GM10266 (cell line): ENCODE measurements around the gene SORBS2.

Experiments used
- DNase-seq: peaks from one replicate; pipeline ENCODE4 v3.0.0; 2012; ENCODE audit errors: extremely low spot score
- TF ChIP-seq, protein P1 (sequence below): IDR thresholded peaks from 2 replicates; pipeline ENCODE4 v1.5.1; 2012; ENCODE audit warnings: mild to moderate bottlenecking, low read depth; ENCODE audit not compliant: control insufficient read depth, insufficient read depth; ENCODE audit errors: missing control alignments

Gene SORBS2

DNA sequence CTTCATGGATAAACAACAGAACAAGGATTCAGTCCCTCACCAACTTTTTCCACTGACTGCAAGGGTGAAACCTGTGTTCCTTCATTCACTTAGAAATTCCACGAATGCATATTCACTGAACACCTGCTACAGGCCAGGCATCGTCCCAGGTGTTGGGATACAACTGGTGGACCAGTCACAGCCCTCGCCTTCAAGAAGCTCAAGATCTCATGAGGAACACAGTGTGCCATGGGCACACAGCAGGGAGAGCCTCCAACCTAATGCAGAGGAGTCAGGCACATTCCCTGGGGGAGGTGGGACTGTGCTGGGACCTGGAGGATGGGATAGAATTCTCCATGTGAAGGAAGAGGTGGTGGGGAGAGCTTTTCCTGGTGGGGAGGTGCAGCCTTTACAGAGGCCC is 169.1 kb downstream of the SORBS2 start:
- no peak for DNase-seq
- TF ChIP-seq, protein P1, sequence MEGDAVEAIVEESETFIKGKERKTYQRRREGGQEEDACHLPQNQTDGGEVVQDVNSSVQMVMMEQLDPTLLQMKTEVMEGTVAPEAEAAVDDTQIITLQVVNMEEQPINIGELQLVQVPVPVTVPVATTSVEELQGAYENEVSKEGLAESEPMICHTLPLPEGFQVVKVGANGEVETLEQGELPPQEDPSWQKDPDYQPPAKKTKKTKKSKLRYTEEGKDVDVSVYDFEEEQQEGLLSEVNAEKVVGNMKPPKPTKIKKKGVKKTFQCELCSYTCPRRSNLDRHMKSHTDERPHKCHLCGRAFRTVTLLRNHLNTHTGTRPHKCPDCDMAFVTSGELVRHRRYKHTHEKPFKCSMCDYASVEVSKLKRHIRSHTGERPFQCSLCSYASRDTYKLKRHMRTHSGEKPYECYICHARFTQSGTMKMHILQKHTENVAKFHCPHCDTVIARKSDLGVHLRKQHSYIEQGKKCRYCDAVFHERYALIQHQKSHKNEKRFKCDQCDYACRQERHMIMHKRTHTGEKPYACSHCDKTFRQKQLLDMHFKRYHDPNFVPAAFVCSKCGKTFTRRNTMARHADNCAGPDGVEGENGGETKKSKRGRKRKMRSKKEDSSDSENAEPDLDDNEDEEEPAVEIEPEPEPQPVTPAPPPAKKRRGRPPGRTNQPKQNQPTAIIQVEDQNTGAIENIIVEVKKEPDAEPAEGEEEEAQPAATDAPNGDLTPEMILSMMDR, result no peak

DNA sequence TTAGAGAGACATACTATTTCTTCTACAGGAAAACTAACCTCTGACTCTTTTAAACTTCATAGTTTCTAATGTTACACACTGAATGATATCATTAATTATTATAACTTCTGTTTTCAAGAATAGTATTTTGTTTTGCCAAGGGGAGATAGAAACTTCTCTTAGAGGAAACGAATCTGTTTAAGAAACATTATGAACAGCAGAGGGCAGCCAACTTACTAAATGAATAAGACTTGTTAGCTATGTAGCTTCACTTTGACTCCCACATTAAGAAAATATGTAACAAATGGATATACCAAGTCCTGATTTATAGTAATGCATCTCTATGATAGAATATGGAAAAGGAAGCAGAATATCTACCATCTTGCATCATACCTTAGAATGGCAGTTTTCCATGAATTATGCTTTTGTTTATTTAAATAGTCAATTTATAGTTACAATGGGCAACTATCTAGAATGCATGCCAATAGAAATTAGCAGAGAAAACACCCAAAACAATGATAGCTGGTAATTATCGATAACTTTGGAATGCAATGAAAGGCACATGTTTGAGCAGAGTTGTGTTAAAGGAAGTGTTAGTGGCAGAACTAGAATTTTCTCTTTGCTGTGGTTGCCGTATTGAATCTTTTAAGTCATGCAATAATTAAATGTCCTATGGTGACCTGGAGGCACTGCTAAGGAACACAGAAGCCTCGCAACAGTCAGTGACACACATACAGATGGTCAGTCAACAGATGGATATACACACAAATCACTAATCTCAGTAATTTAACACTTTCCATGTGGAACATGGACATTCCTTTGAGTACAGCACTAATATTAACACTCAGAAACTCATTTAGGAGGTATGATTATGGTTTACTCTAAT is 171.0 kb downstream of the SORBS2 start:
- TF ChIP-seq, protein P1, result peak; percentile 34
- peak; percentile 40 for DNase-seq

DNA sequence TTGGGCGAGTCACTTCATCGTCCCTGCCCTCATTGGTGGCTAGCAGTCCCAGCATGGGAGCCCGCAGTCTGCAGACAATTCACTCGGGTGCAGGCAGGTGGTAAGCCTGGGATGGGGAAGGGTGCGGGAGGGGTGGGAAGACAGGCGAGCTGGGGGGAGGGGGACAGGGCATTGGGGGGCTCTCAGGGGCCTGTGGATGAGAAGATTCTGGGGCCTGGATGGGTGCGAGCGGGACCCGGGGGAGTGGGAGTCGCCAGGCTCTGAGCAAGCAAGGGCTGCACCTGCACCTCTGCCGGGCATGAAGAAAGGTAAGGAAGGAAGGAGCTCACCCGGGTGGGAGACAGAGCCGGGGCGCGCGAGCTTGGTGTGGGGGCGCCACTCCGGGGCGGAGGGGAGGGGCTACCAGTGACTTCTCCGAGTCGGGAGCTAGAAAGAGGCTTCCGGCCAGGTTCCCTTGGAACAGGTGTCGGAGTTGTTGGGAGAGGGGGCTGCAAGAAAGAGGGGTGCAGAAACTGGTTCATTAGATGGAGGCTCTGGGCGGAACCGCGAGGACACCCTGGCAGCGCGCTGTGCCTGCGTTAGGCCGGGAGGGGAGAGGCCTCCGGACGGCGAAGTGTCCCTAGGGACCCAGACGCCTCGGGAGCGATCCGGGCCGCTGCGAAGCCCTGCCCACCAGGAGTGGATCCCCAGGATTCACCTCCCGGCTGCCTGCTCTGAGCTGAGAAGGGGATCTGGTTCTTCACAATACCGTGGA is 173.3 kb downstream of the SORBS2 start:
- DNase-seq, result no peak
- TF ChIP-seq, protein P1, result no peak

DNA sequence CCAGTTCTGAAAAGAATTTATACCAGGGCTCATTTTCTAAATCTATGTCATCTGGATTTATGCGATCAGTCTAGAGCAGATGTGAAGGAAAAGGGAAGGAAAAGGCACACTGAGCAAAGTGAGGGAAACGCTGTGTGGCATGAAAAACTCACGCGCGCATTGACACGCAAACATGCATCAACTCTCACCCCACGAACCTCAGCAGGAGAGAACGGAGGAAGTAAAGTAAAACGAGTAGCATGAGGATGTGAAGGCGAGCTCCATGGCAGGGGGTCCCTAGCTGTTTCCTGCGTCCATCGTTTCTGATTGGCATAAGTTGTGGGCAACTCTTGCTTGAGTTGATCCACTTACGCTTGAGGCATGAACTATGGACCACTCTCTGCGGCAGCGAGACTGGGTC is 173.9 kb downstream of the SORBS2 start:
- no peak for DNase-seq
- TF ChIP-seq, protein P1, result no peak

DNA sequence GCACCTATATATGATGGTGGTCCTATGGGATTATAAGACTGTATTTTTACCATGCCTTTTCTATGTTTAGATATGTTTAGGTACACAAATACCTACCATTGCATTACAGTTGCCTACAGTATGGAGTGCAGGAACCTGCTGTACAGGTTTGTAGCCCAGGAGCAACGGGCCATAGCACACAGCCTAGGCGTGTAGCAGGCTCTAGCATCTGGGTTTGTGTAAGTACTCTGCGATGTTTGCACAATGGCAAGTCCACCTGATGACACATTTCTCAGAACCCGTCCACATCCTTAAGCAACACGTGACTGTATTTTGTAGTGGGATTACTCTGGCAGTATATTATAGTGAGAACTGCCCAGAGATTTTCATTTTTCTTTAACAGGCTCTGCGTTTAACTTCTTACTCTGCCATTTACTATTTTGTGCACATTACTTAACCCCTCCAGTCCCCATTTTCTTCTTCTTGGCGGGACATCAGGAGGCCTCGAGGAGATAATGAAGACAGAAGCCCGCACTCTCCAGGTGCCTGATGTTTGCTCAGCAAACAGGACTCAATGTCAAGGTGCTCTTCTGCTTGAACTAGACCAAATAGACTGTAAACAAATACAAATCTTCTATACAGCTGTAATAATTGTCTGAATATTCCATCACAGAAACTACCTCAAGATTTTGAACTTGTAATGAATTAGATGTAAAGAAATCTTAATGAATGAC is 174.7 kb downstream of the SORBS2 start:
- TF ChIP-seq, protein P1, result no peak
- no peak for DNase-seq

DNA sequence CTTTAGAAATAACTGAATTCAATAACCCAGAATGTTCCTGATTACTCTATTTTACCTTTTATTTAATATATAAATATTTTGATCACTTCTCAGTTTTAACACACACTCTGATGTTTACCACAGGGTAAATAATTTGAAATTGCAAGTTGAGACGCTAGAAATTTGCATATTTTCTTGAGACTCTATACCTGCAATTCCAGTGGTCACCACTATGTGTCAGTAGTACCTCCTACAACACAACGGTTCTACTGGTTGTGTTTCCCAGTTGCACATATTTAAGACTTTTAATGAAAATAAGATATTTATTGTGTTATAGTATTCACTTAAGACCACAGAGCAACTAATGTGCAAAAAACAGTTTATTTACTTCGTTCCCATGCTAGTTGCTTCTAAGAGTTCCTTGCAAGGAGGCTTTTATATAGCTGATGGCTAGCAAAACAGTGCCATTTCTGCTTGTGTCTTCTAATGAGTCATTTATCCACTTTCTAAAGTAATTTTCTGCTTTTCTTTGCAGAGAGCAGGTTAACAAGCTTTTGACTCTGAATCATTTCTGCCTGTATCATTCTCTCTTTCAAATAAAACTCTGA is 177.8 kb downstream of the SORBS2 start:
- TF ChIP-seq, protein P1, result peak; percentile 31
- DNase-seq, result no peak

DNA sequence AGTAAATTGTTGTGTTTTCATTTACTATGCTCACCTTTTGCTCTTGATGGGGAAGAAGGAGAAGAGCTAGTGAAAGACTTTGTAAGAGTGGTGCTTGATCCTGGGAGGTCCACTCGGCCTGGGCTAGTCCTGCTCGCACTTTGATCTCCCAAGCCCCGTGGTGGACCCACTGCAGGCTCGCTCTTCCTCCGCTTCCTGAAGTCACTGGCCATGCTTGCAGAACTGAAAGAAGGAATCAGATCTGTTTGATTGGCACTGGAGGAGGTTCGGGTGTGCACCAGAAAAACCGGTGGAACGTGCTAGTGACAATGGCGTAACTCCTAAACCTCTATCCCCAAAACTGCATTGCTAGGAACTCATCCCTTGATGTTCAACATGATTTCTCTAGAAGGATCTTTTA is 185.2 kb downstream of the SORBS2 start:
- DNase-seq, result no peak
- TF ChIP-seq, protein P1, result no peak
